OCI-LY1 (cell line): ENCODE data around the gene ROPN1L.

Source experiments
- H2AFZ ChIP-seq: fragments of 200-600 bp; sonication (generic), shearing (Covaris generic); 2 replicates; pipeline ENCODE4 v1.6.0; 2014; ENCODE audit warnings: antibody characterized with exemption, mild to moderate bottlenecking, low read length
- H3F3A ChIP-seq: fragments of 200-600 bp; sonication (generic), shearing (Covaris generic); 2 replicates; pipeline ENCODE4 v1.6.0; 2014; ENCODE audit warnings: mild to moderate bottlenecking, antibody characterized with exemption, low read length, moderate library complexity; ENCODE audit not compliant: insufficient read depth
- H3K27ac ChIP-seq: fragments of 200-600 bp; sonication (generic); 2 replicates; pipeline ENCODE4 v1.5.1; 2014; ENCODE audit warnings: low read length, mixed run types, mild to moderate bottlenecking, low read depth; ENCODE audit not compliant: poor library complexity, severe bottlenecking
- H3K27me3 ChIP-seq: fragments of 200-600 bp; sonication (generic); 2 replicates; pipeline ENCODE4 v1.6.0; 2014; ENCODE audit warnings: antibody characterized with exemption, mild to moderate bottlenecking, low read length, moderate library complexity; ENCODE audit not compliant: insufficient read depth
- H3K36me3 ChIP-seq: fragments of 200-600 bp; sonication (generic); 2 replicates; pipeline ENCODE4 v1.6.1; 2014; ENCODE audit warnings: mild to moderate bottlenecking, antibody characterized with exemption, low read length, moderate library complexity, mixed read lengths; ENCODE audit not compliant: insufficient read depth
- H3K4me1 ChIP-seq: fragments of 200-600 bp; sonication (generic); 2 replicates; pipeline ENCODE4 v1.5.1; 2014; ENCODE audit warnings: mild to moderate bottlenecking, low read length, moderate library complexity; ENCODE audit not compliant: insufficient read depth, severe bottlenecking
- H3K4me2 ChIP-seq: fragments of 200-600 bp; sonication (generic), shearing (Covaris generic); 2 replicates; pipeline ENCODE4 v1.6.1; 2014; ENCODE audit warnings: low read length
- H3K4me3 ChIP-seq: fragments of 200-600 bp; sonication (generic); 2 replicates; pipeline ENCODE4 v1.5.1; 2014; ENCODE audit warnings: low read length, low read depth, mild to moderate bottlenecking, mixed read lengths; ENCODE audit not compliant: poor library complexity, severe bottlenecking
- H3K79me2 ChIP-seq: fragments of 200-600 bp; shearing (Covaris generic); 2 replicates; pipeline ENCODE4 v1.6.1; 2016; ENCODE audit warnings: mixed run types, low read length, mixed read lengths; ENCODE audit not compliant: insufficient read depth
- H3K9ac ChIP-seq: fragments of 200-600 bp; sonication (generic), shearing (Covaris generic); 2 replicates; pipeline ENCODE4 v1.6.1; 2014; ENCODE audit warnings: mild to moderate bottlenecking, low read length, mixed read lengths
- H3K9me2 ChIP-seq: fragments of 200-600 bp; sonication (generic), shearing (Covaris generic); 2 replicates; pipeline ENCODE4 v1.6.1; 2014; ENCODE audit warnings: low read depth, mild to moderate bottlenecking, low read length, mixed read lengths
- H3K9me3 ChIP-seq: fragments of 200-600 bp; shearing (Covaris generic); 2 replicates; pipeline ENCODE4 v1.6.1; 2014; ENCODE audit warnings: low read length, mixed read lengths
- H4K20me1 ChIP-seq: fragments of 200-600 bp; sonication (generic), shearing (Covaris generic); 2 replicates; pipeline ENCODE4 v1.6.0; 2016; ENCODE audit warnings: mild to moderate bottlenecking, low read length; ENCODE audit not compliant: insufficient read depth
- EZH2 ChIP-seq: fragments of 200-600 bp; sonication (generic), shearing (Covaris generic); IDR thresholded peaks from 2 replicates; pipeline ENCODE4 v1.8.0; 2017; ENCODE audit warnings: borderline replicate concordance, mixed run types, mild to moderate bottlenecking, antibody characterized with exemption, low read length, moderate library complexity, mixed read lengths
- TF ChIP-seq, protein P1 (sequence below): fragments of 200-600 bp; sonication (generic), shearing (Covaris generic); IDR thresholded peaks from 2 replicates; pipeline ENCODE4 v1.5.1; 2017; ENCODE audit warnings: mild to moderate bottlenecking, antibody characterized with exemption, low read length, moderate library complexity, mixed read lengths

Gene ROPN1L

DNA sequence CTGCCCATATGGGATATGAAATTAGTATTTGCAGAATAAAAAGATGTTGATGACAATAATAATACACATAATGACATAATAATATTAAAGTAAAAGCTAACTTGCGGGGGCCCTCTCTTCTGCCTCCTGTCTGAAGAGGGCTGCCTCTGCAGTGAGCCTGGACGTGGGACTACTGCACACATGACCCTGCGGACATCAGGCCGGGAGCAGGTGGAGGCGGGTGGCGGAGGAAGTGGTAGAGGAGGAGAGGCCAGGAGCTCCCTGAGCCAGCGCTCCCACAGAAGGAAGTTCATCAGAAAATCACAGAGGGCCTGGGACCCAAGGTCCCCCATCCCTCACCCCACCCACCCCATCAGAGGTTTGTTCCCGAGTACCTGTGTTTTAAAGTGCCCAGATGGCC is 60.5 kb downstream of the ROPN1L start:
- Histone ChIP-seq H4K20me1 (no peaks in the 10 kb centered on the region), H2AFZ (no peak overlapping the region), H3K4me1 (peaks cover 7% of the 10 kb centered on the region), H3K79me2 (no peaks in the 10 kb centered on the region), H3K27ac (no peak overlapping the region), H3K4me2 (no peak overlapping the region), H3K27me3 (no peaks in the 10 kb centered on the region), H3K36me3 (no peaks in the 10 kb centered on the region), H3F3A (no peaks in the 10 kb centered on the region), H3K9ac (no peak overlapping the region), H3K4me3 (no peak overlapping the region), H3K9me2 (no peaks in the 10 kb centered on the region), H3K9me3 (no peaks in the 10 kb centered on the region)
- TF ChIP-seq EZH2 = no peak
- TF ChIP-seq, protein P1, sequence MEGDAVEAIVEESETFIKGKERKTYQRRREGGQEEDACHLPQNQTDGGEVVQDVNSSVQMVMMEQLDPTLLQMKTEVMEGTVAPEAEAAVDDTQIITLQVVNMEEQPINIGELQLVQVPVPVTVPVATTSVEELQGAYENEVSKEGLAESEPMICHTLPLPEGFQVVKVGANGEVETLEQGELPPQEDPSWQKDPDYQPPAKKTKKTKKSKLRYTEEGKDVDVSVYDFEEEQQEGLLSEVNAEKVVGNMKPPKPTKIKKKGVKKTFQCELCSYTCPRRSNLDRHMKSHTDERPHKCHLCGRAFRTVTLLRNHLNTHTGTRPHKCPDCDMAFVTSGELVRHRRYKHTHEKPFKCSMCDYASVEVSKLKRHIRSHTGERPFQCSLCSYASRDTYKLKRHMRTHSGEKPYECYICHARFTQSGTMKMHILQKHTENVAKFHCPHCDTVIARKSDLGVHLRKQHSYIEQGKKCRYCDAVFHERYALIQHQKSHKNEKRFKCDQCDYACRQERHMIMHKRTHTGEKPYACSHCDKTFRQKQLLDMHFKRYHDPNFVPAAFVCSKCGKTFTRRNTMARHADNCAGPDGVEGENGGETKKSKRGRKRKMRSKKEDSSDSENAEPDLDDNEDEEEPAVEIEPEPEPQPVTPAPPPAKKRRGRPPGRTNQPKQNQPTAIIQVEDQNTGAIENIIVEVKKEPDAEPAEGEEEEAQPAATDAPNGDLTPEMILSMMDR = no peak

DNA sequence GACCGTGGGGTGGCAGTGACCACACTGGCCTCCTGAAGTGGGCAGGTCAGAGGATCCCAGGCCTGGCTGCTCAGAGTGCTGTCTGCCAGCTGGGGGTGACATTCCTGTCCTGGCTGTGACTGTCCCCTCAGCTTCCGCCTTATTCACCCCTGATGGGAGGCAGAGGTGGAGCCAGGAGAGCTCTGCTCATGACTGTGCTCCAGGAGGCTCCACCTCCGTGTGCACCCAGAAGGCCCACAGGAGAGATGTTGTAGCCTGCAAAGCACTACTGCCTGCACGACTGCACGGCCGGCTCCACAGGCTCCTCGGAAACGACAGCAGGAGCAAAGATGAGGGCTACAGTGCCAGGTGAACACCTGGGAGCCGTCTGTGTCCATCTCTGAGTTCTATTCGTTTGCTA is 60.9 kb downstream of the ROPN1L start:
- Histone ChIP-seq H3K4me2 (no peak overlapping the region), H2AFZ (no peak overlapping the region), H3K9ac (no peak overlapping the region), H3K36me3 (no peaks in the 10 kb centered on the region), H3K27me3 (no peaks in the 10 kb centered on the region), H3K27ac (no peak overlapping the region), H3K79me2 (no peaks in the 10 kb centered on the region), H3F3A (no peaks in the 10 kb centered on the region), H3K4me3 (no peak overlapping the region), H3K4me1 (peaks cover 7% of the 10 kb centered on the region), H3K9me2 (no peaks in the 10 kb centered on the region), H4K20me1 (no peaks in the 10 kb centered on the region), H3K9me3 (no peaks in the 10 kb centered on the region)
- TF ChIP-seq EZH2 = no peak
- TF ChIP-seq, protein P1 = no peak

DNA sequence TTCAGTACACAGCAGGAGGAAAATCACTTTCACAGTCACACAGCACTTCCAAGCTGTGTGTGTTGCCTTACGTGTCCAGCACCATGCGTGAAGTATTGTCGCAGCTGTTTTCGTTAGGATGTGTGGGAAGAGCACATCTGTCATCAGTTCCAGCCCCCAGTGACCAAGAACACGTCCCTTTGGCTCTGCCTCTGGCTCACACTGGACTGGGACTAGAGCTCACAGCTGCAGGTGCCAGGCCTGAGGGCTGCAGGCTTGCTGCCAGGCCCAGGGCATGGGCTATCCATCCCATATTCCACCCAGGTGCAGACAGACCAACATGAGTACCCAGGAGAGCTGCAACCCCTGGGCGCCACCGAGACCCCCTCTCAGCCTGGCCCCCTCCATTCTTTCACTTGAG is 61.6 kb downstream of the ROPN1L start:
- no peak overlapping the region for H3K27ac ChIP-seq
- H3K79me2 ChIP-seq = no peaks in the 10 kb centered on the region
- no peak overlapping the region for H3K9ac ChIP-seq
- no peaks in the 10 kb centered on the region for H3K9me2 ChIP-seq
- H3K27me3 ChIP-seq = no peaks in the 10 kb centered on the region
- H3K4me1 ChIP-seq = peaks cover 7% of the 10 kb centered on the region
- TF ChIP-seq EZH2 = no peak
- TF ChIP-seq, protein P1 = no peak
- no peaks in the 10 kb centered on the region for H4K20me1 ChIP-seq
- no peaks in the 10 kb centered on the region for H3K36me3 ChIP-seq
- H3K9me3 ChIP-seq = no peaks in the 10 kb centered on the region
- no peaks in the 10 kb centered on the region for H3F3A ChIP-seq
- H3K4me2 ChIP-seq = no peak overlapping the region
- H3K4me3 ChIP-seq = no peak overlapping the region
- H2AFZ ChIP-seq = no peak overlapping the region
